IMR-90 (cell line): Measurements from ENCODE around the gene ZBTB39. TPM values are rescaled to one million over a fixed set of nuclear protein-coding genes. Genes with fewer than 3 reads are reported as not detected.
A peak's percentile ranks its signal among the peaks of the same experiment; 100 is the strongest.

Experiments used
- ATAC-seq: fragments of 200-7000 bp; cut with Tn5 transposase; 2 replicates; pipeline ENCODE4 v1.9.1; 2020; ENCODE audit warnings: low read depth, mild to moderate bottlenecking, moderate library complexity
- BruUV-seq: library from RNA; stranded (reverse); fragments of 400-500 nt; replicated peaks from 2 replicates; lab custom pipeline; 2021; lab: Mats Ljungman, UMichigan
- CTCF ChIA-PET: fragments of 300-600 bp; formaldehyde crosslinking; extraction: SDS; loops from one replicate; lab custom pipeline; 2021; ENCODE audit warnings: antibody characterized with exemption; lab: Yijun Ruan, JAX
- POLR2A ChIA-PET: fragments of 300-600 bp; sonication (Branson Sonifier 250); formaldehyde crosslinking; loops from one replicate; lab custom pipeline; 2022; ENCODE audit warnings: antibody characterized with exemption; ENCODE audit not compliant: unreplicated experiment; lab: Charles Lee
- DNase-seq: peaks from one replicate; pipeline ENCODE4 v3.0.0; 2013
- H2AFZ ChIP-seq: replicated peaks from 2 replicates; pipeline ENCODE3; 2013; ENCODE audit warnings: low read length, mild to moderate bottlenecking; ENCODE audit not compliant: poor library complexity
- H2AK5ac ChIP-seq: 2 replicates; pipeline ENCODE4 v1.6.1; 2013; ENCODE audit warnings: low read depth, low read length, inconsistent platforms
- H2AK9ac ChIP-seq: replicated peaks from 2 replicates; pipeline ENCODE3; 2013; ENCODE audit warnings: mild to moderate bottlenecking, low read depth, low read length, moderate library complexity; ENCODE audit not compliant: poor library complexity
- H2BK120ac ChIP-seq: 2 replicates; pipeline ENCODE4 v1.6.1; 2013; ENCODE audit warnings: low read depth, low read length, inconsistent platforms
- H2BK15ac ChIP-seq: 3 replicates; pipeline ENCODE4 v1.6.1; 2013; ENCODE audit warnings: low read depth, low read length, inconsistent platforms
- H2BK20ac ChIP-seq: 2 replicates; pipeline ENCODE4 v1.6.1; 2013; ENCODE audit warnings: low read depth, mild to moderate bottlenecking, inconsistent platforms, low read length, moderate library complexity
- H2BK5ac ChIP-seq: 2 replicates; pipeline ENCODE4 v1.6.1; 2013; ENCODE audit warnings: mild to moderate bottlenecking, low read depth, low read length, inconsistent platforms; ENCODE audit not compliant: poor library complexity, severe bottlenecking
- H3K14ac ChIP-seq: replicated peaks from 2 replicates; pipeline ENCODE4 v1.6.1; 2013; ENCODE audit warnings: low read depth, low read length, inconsistent platforms
- H3K18ac ChIP-seq: 2 replicates; pipeline ENCODE4 v1.6.1; 2013; ENCODE audit warnings: low read depth, low read length, control low read depth
- H3K23ac ChIP-seq: 2 replicates; pipeline ENCODE4 v1.6.1; 2013; ENCODE audit warnings: low read depth, low read length, inconsistent platforms
- H3K27ac ChIP-seq: 2 replicates; pipeline ENCODE4 v1.5.1; 2013; ENCODE audit warnings: mild to moderate bottlenecking, control low read depth, low read length; ENCODE audit not compliant: insufficient read depth
- H3K27me3 ChIP-seq: 2 replicates; pipeline ENCODE4 v1.6.1; 2013; ENCODE audit warnings: low read length; ENCODE audit not compliant: control insufficient read depth, insufficient read depth
- H3K36me3 ChIP-seq: 2 replicates; pipeline ENCODE4 v1.6.1; 2013; ENCODE audit warnings: low read length, mixed read lengths; ENCODE audit not compliant: control insufficient read depth, insufficient read depth
- H3K4ac ChIP-seq: 2 replicates; pipeline ENCODE4 v1.6.1; 2013; ENCODE audit warnings: low read depth, low read length, inconsistent platforms
- H3K4me1 ChIP-seq: 2 replicates; pipeline ENCODE4 v1.6.1; 2013; ENCODE audit warnings: low read length, mixed read lengths; ENCODE audit not compliant: control insufficient read depth, insufficient read depth
- H3K4me2 ChIP-seq: 2 replicates; pipeline ENCODE4 v1.6.1; 2013; ENCODE audit warnings: low read depth, mild to moderate bottlenecking, control low read depth, low read length, moderate library complexity
- H3K4me3 ChIP-seq: 2 replicates; pipeline ENCODE4 v1.5.1; 2013; ENCODE audit warnings: low read depth, mild to moderate bottlenecking, control low read depth, low read length, moderate library complexity; ENCODE audit not compliant: insufficient read depth
- H3K56ac ChIP-seq: 2 replicates; pipeline ENCODE4 v1.6.1; 2013; ENCODE audit warnings: low read length, inconsistent platforms; ENCODE audit not compliant: insufficient read depth; ENCODE audit errors: extremely low read depth
- H3K79me1 ChIP-seq, 2 experiments: 2 replicates each; pipeline ENCODE4 v1.6.1; 2013; ENCODE audit warnings: low read length in 2 of 2, inconsistent platforms in 1 of 2, low read depth in 1 of 2
- H3K9ac ChIP-seq: 2 replicates; pipeline ENCODE4 v1.6.1; 2013; ENCODE audit warnings: low read depth, low read length, control low read depth
- H3K9me1 ChIP-seq: 2 replicates; pipeline ENCODE4 v1.6.1; 2013; ENCODE audit warnings: low read length, inconsistent platforms; ENCODE audit not compliant: insufficient read depth
- H3K9me3 ChIP-seq: 2 replicates; pipeline ENCODE4 v1.6.1; 2013; ENCODE audit warnings: low read length; ENCODE audit not compliant: control insufficient read depth, insufficient read depth
- H4K20me1 ChIP-seq: 2 replicates; pipeline ENCODE4 v1.6.1; 2013; ENCODE audit warnings: low read length, inconsistent platforms; ENCODE audit not compliant: insufficient read depth
- H4K5ac ChIP-seq: 2 replicates; pipeline ENCODE4 v1.6.1; 2013; ENCODE audit warnings: mild to moderate bottlenecking, low read depth, low read length, control low read depth
- H4K8ac ChIP-seq, 2 experiments: 2 replicates each; pipeline ENCODE4 v1.6.1; 2013; ENCODE audit warnings: low read depth in 2 of 2, low read length in 2 of 2, control low read depth in 1 of 2, inconsistent platforms in 1 of 2
- H4K91ac ChIP-seq: 2 replicates; pipeline ENCODE4 v1.6.1; 2013; ENCODE audit warnings: low read depth, low read length, inconsistent platforms; ENCODE audit not compliant: insufficient read depth
- BHLHE40 ChIP-seq: fragments of 150-350 bp; IDR thresholded peaks from 2 replicates; pipeline ENCODE4 v1.6.1; 2016; ENCODE audit warnings: mild to moderate bottlenecking, low read depth, low read length
- CEBPB ChIP-seq: IDR thresholded peaks from 2 replicates; pipeline ENCODE4 v1.6.1; 2012; ENCODE audit warnings: low read depth, low read length, improper control_type of control experiment
- CHD1 ChIP-seq: IDR thresholded peaks from 2 replicates; pipeline ENCODE4 v1.6.1; 2012; ENCODE audit warnings: low read depth, low read length, improper control_type of control experiment
- FOS ChIP-seq: fragments of 150-350 bp; IDR thresholded peaks from 2 replicates; pipeline ENCODE4 v1.6.1; 2016; ENCODE audit warnings: low read depth, low read length
- MAFK ChIP-seq: IDR thresholded peaks from 2 replicates; pipeline ENCODE4 v1.6.1; 2012; ENCODE audit warnings: low read depth, low read length, improper control_type of control experiment
- MAZ ChIP-seq: IDR thresholded peaks from 2 replicates; pipeline ENCODE4 v1.6.1; 2012; ENCODE audit warnings: low read depth, mild to moderate bottlenecking, low read length, improper control_type of control experiment, moderate library complexity, borderline replicate concordance
- MXI1 ChIP-seq: IDR thresholded peaks from 2 replicates; pipeline ENCODE4 v1.6.1; 2012; ENCODE audit warnings: low read depth, mild to moderate bottlenecking, low read length, moderate library complexity, borderline replicate concordance
- NFE2L2 ChIP-seq: fragments of 150-350 bp; IDR thresholded peaks from 2 replicates; pipeline ENCODE4 v1.6.1; 2016; ENCODE audit warnings: low read depth, mild to moderate bottlenecking, low read length
- POLR2A ChIP-seq: IDR thresholded peaks from 2 replicates; pipeline ENCODE4 v1.6.1; 2012; ENCODE audit warnings: mild to moderate bottlenecking, low read depth, low read length
- RAD21 ChIP-seq: IDR thresholded peaks from 2 replicates; pipeline ENCODE4 v1.6.1; 2012; ENCODE audit warnings: low read length, improper control_type of control experiment
- RCOR1 ChIP-seq: IDR thresholded peaks from 2 replicates; pipeline ENCODE4 v1.6.1; 2012; ENCODE audit warnings: mild to moderate bottlenecking, low read length, improper control_type of control experiment; ENCODE audit not compliant: insufficient replicate concordance
- RFX5 ChIP-seq: IDR thresholded peaks from 2 replicates; pipeline ENCODE4 v1.8.0; 2012; ENCODE audit warnings: low read depth, mild to moderate bottlenecking, low read length, moderate library complexity
- SMC3 ChIP-seq: fragments of 150-350 bp; IDR thresholded peaks from 2 replicates; pipeline ENCODE4 v1.6.1; 2016; ENCODE audit warnings: low read depth, mild to moderate bottlenecking, antibody characterized with exemption, low read length, moderate library complexity
- WGBS, 2 experiments: methylation state at CpG; one replicate each; pipeline versions ENCODE4 v1.1.5 to v1.1.7; 2013; ENCODE audit warnings: missing lambda C conversion rate in 2 of 2; ENCODE audit not compliant: insufficient read length in 1 of 2; ENCODE audit errors: extremely low coverage in 2 of 2; 5-methylcytosine and 5-hydroxymethylcytosine counted together
- dilution Hi-C: fragments of 300-500 bp; cut with HindIII; formaldehyde crosslinking; loops from one replicate; pipeline ENCODE4 v1.14.3; 2018; ENCODE audit warnings: low sequenced_read_pairs; ENCODE audit not compliant: unreplicated experiment
- in situ Hi-C: fragments of 300-500 bp; cut with MboI; formaldehyde crosslinking; loops from 3 replicates; pipeline ENCODE4 v1.14.3; 2019; ENCODE audit warnings: low sequenced_read_pairs, inconsistent platforms, mixed read lengths
- intact Hi-C: fragments of 100-400 bp; cut with micrococcal nuclease; formaldehyde crosslinking; loops from 2 replicates; pipeline ENCODE4 v1.10.0; 2022
- polyA plus RNA-seq, 3 experiments: library from polyadenylated mRNA; depleted of rRNA; stranded (reverse); fragments of >200 nt; gene quantifications; 2 replicates each; pipeline ENCODE4 v1.2.3, GENCODE V29; 2012; ENCODE audit warnings: low replicate concordance in 1 of 3
- total RNA-seq: library from RNA; depleted of rRNA; stranded (reverse); fragments of >200 nt; gene quantifications from 2 replicates; pipeline ENCODE4 v1.2.3, GENCODE V29; 2012
- TF ChIP-seq, protein P1 (sequence below): fragments of 150-350 bp; IDR thresholded peaks from 2 replicates; pipeline ENCODE4 v1.6.1; 2017; ENCODE audit warnings: mild to moderate bottlenecking, antibody characterized with exemption, low read length, low read depth
- TF ChIP-seq, protein P2 (sequence below): fragments of 150-350 bp; IDR thresholded peaks from 2 replicates; pipeline ENCODE4 v1.6.1; 2016; ENCODE audit warnings: low read depth, mild to moderate bottlenecking, low read length, moderate library complexity, borderline replicate concordance

ZBTB39 gene
- total and polyA plus RNA-seq, 2 of the 4 experiments (the other 2 are of a cell fraction): 4.0 to 5.2 TPM

DNA sequence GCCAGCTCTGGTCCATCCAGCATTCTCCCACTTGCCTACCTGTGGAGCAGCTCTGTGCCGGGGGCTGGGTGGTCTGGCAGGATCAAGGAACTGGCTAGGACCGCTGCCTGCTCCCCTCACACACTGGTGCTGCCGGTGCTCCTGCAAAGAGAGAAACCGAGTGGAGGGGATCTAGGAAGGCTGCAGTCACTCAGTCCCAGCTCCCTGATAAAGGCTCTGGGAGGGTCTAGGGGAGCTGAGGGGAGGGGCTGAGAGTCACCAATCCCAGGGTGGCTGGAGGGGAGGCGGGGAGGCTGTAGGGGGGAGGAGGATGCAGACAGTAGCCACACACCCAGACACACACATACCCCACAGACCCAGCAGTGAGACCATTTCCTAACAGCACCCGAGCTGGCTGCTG, 10.0 kb upstream of the ZBTB39 start, which contains the start of gene TAC3:
Gene TAC3, minus strand, starts transcription at position 182 of the 400 bp plus-strand sequence. CDS start 732 bp downstream, outside the sequence.
- Histone ChIP-seq H4K8ac (no peak within 1 kb of the TSS), H3K9ac (no peak within 1 kb of the TSS), H3K4me2 (no peak within 1 kb of the TSS), H2BK15ac (no peak within 1 kb of the TSS), H3K14ac (no peak within 1 kb of the TSS), H2AK9ac (no peak within 1 kb of the TSS), H2BK20ac (no peak within 1 kb of the TSS), H4K5ac (no peak within 1 kb of the TSS), H3K9me1 (no peaks in the 10 kb centered on the region), H2AFZ (no peak within 1 kb of the TSS), H2BK5ac (no peak within 1 kb of the TSS), H3K79me1 (no peaks in the 10 kb centered on the region), H3K18ac (no peak within 1 kb of the TSS), H3K27me3 (peaks cover 41% of the 10 kb centered on the region), H4K20me1 (no peaks in the 10 kb centered on the region), H3K4me3 (no peak within 1 kb of the TSS), H3K4me1 (0 out of 2 replicates have a peak, but pooled peaks cover 2% of the 10 kb centered on the region), H3K56ac (no peak within 1 kb of the TSS), H3K9me3 (no peaks in the 10 kb centered on the region), H4K91ac (no peak within 1 kb of the TSS), H3K36me3 (no peaks in the 10 kb centered on the region), H2AK5ac (no peak within 1 kb of the TSS), H2BK120ac (no peak within 1 kb of the TSS), H3K4ac (no peak within 1 kb of the TSS), H3K23ac (peak within 1 kb of the TSS; percentile 42; the same call in 1 of the 2 replicates), H3K27ac (no peak within 1 kb of the TSS)
- no TSS peak for BruUV-seq
- POLR2A ChIA-PET: no interaction called here
- intact Hi-C loops: no loop called here
- CTCF ChIA-PET: interaction anchor here (1.7 kb wide), 1 partner anchor 44 kb away, joined by 6 read pairs; no protein-coding TSS in a partner anchor
- DNase-seq (no peak), ATAC-seq (peak; percentile 21; the same call in 1 of the 2 replicates)
- WGBS, 2 experiments: no CpG with 5 or more reads among the region's 6 CpGs
- dilution Hi-C loops: no loop called here
- in situ Hi-C loops: loop anchor here (5.0 kb wide), 1 partner anchor 36 kb away; the partner anchor contains the start of gene MYO1A
- TF ChIP-seq MAFK: no peak
- no peak for TF ChIP-seq CHD1
- no peak for TF ChIP-seq POLR2A
- TF ChIP-seq, protein P1, sequence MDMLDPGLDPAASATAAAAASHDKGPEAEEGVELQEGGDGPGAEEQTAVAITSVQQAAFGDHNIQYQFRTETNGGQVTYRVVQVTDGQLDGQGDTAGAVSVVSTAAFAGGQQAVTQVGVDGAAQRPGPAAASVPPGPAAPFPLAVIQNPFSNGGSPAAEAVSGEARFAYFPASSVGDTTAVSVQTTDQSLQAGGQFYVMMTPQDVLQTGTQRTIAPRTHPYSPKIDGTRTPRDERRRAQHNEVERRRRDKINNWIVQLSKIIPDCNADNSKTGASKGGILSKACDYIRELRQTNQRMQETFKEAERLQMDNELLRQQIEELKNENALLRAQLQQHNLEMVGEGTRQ: no peak
- no peak for TF ChIP-seq BHLHE40
- no peak for TF ChIP-seq MAZ
- TF ChIP-seq RAD21: no peak
- TF ChIP-seq MXI1: no peak
- TF ChIP-seq NFE2L2: no peak
- TF ChIP-seq CEBPB: no peak
- no peak for TF ChIP-seq RCOR1
- no peak for TF ChIP-seq SMC3
- no peak for TF ChIP-seq FOS
- TF ChIP-seq, protein P2, sequence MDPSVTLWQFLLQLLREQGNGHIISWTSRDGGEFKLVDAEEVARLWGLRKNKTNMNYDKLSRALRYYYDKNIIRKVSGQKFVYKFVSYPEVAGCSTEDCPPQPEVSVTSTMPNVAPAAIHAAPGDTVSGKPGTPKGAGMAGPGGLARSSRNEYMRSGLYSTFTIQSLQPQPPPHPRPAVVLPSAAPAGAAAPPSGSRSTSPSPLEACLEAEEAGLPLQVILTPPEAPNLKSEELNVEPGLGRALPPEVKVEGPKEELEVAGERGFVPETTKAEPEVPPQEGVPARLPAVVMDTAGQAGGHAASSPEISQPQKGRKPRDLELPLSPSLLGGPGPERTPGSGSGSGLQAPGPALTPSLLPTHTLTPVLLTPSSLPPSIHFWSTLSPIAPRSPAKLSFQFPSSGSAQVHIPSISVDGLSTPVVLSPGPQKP: no peak
- TF ChIP-seq RFX5: no peak
